Adrenal gland (tissue), 5 donors: ENCODE data around the gene THRB.

Experiments used
- POLR2A ChIP-seq, 2 donors: fragments of 450-650 bp; IDR thresholded peaks; one replicate each; pipeline ENCODE4 v1.6.1; 2017; ENCODE audit warnings: antibody characterized with exemption in 2 of 2, mild to moderate bottlenecking in 2 of 2, moderate library complexity in 1 of 2
- TF ChIP-seq, protein P1 (sequence below), 6 experiments: fragments of 450-650 bp in 4 of 6; fragments of 200-600 bp in 2 of 6; sonication (generic) in 1 of 6; IDR thresholded peaks; 1 replicate in 5 of 6; 2 replicates in 1 of 6; pipeline versions ENCODE4 v1.5.1 to v1.8.0; 2016 to 2021; ENCODE audit warnings: antibody characterized with exemption in 6 of 6, mild to moderate bottlenecking in 2 of 6, moderate library complexity in 1 of 6
- donor health status: DM: no; HTN: no; CAD: no.

DNA sequence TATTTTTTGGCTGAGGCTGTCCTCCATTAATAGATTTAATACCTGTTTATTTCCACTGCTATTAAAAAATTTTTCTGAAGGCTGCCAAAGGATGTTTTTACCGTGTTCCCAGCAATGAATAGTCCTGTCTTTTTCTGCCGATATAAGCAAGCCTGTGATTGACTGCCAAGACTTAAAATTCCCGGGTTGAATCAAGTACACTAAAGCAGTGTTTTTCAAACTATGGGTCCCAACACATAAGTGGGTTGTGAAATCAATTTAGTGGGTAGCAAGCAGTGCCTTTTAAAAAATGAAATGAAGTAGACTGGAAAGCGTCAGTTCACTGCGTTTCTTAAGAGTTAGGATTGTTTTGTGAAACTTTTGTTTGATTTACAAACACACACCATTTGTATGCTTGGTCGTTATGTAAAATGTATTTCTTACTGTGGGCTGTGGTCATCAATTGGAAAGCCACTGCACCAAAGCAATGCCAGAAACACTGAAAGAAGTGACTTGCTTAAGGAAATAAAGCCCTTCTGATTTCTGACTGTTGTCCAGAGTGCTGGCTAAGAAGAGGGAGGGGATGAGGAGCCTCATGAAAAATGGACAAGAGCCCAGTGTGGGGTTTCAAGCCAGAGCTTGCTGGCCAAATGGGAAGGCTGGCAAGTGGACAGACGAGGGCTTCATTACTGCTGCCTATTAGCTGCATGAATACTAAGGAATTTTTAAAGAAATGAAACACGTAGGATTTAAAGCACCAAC is 206.0 kb downstream of the THRB start:
- no peak for TF ChIP-seq POLR2A (IDR thresholded peaks at IDR 0.05)
- TF ChIP-seq, protein P1, sequence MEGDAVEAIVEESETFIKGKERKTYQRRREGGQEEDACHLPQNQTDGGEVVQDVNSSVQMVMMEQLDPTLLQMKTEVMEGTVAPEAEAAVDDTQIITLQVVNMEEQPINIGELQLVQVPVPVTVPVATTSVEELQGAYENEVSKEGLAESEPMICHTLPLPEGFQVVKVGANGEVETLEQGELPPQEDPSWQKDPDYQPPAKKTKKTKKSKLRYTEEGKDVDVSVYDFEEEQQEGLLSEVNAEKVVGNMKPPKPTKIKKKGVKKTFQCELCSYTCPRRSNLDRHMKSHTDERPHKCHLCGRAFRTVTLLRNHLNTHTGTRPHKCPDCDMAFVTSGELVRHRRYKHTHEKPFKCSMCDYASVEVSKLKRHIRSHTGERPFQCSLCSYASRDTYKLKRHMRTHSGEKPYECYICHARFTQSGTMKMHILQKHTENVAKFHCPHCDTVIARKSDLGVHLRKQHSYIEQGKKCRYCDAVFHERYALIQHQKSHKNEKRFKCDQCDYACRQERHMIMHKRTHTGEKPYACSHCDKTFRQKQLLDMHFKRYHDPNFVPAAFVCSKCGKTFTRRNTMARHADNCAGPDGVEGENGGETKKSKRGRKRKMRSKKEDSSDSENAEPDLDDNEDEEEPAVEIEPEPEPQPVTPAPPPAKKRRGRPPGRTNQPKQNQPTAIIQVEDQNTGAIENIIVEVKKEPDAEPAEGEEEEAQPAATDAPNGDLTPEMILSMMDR (IDR thresholded peaks at IDR 0.05): no peak
